ENCODE measurements around the gene AMZ1.

- TF ChIP-seq ATF2 (CRISPR knock-in tag; IDR thresholded peaks at IDR 0.05; ENCODE audit: borderline replicate concordance, low read depth) (no peak), NFYB (CRISPR knock-in tag; conservative IDR thresholded peaks at IDR 0.05; ENCODE audit: low read depth) (no peak), CTCF (IDR thresholded peaks at IDR 0.05) (no peak), USF2 (CRISPR knock-in tag; IDR thresholded peaks at IDR 0.05) (no peak), ATF6 (CRISPR knock-in tag; IDR thresholded peaks at IDR 0.05) (no peak)
- TF ChIP-seq, protein P1, sequence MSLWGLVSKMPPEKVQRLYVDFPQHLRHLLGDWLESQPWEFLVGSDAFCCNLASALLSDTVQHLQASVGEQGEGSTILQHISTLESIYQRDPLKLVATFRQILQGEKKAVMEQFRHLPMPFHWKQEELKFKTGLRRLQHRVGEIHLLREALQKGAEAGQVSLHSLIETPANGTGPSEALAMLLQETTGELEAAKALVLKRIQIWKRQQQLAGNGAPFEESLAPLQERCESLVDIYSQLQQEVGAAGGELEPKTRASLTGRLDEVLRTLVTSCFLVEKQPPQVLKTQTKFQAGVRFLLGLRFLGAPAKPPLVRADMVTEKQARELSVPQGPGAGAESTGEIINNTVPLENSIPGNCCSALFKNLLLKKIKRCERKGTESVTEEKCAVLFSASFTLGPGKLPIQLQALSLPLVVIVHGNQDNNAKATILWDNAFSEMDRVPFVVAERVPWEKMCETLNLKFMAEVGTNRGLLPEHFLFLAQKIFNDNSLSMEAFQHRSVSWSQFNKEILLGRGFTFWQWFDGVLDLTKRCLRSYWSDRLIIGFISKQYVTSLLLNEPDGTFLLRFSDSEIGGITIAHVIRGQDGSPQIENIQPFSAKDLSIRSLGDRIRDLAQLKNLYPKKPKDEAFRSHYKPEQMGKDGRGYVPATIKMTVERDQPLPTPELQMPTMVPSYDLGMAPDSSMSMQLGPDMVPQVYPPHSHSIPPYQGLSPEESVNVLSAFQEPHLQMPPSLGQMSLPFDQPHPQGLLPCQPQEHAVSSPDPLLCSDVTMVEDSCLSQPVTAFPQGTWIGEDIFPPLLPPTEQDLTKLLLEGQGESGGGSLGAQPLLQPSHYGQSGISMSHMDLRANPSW (CRISPR knock-in tag; conservative IDR thresholded peaks at IDR 0.05; ENCODE audit: low read depth) = no peak
- TF ChIP-seq, protein P2, sequence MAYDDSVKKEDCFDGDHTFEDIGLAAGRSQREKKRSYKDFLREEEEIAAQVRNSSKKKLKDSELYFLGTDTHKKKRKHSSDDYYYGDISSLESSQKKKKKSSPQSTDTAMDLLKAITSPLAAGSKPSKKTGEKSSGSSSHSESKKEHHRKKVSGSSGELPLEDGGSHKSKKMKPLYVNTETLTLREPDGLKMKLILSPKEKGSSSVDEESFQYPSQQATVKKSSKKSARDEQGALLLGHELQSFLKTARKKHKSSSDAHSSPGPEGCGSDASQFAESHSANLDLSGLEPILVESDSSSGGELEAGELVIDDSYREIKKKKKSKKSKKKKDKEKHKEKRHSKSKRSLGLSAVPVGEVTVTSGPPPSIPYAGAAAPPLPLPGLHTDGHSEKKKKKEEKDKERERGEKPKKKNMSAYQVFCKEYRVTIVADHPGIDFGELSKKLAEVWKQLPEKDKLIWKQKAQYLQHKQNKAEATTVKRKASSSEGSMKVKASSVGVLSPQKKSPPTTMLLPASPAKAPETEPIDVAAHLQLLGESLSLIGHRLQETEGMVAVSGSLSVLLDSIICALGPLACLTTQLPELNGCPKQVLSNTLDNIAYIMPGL (CRISPR knock-in tag; IDR thresholded peaks at IDR 0.05) = no peak
Observed at GRCh38 chr7:2665359-2665791, 22.6 kb upstream of the AMZ1 start.
